Activated CD4-positive, alpha-beta T cell treated with anti-CD3 and anti-CD28 coated beads for 48 hours (primary cell): ENCODE measurements around the gene ILF2.

Source experiments
- DNase-seq: peaks from one replicate; pipeline ENCODE4 v3.0.0-alpha.2; 2020

ILF2 gene

GRCh38 chr1:153626477-153626903 lies 44.3 kb downstream of the ILF2 start:
- DNase-seq, result no peak

- DNase-seq, result no peak
These were observed 45.7 kb downstream of the ILF2 start for GRCh38 chr1:153624965-153625611.

- no peak for DNase-seq
These were observed 47.7 kb downstream of the ILF2 start for GRCh38 chr1:153623101-153623500.

DNA sequence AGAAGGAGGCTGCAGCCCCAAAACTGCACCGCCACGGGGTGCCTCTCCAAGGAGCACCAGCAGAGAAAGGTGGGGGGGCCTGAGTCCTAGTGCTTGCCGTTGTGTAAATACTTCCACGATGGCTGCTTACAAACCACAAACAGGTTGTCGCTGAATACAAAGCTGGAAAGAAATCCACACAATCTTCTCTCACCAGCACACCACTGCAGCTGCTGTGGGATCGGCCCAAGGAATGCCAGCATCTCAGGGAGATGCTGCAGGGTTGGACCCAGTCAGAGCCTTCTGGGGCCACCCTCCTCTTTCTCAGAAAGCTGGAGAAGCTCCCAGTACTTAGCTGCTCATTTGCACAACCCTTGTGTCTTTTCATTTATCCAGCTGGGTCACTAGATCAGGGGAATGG lies 51.6 kb downstream of the ILF2 start:
- DNase-seq, result no peak

DNA sequence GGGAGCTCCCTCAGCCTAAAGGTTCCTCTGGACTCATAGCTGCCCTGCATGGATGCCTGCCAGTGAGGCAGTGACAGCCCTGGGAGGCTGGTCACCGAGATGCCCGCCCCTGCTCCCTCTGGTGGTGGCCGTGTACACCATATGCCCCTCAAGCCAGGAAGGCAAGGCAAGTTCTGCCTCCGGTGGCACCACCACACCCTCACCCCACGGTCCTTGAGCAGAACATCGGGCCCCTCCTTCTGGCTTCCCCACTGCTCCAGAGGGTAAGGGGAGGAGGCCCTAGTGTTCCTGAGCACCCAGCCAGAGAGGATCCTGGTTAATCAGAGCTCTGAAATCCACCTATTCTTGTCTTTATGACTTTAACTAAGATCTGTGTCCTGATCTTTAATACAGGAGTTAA lies 53.1 kb downstream of the ILF2 start:
- no peak for DNase-seq

- DNase-seq, result no peak
These were observed 53.9 kb downstream of the ILF2 start for GRCh38 chr1:153616917-153617311.

GRCh38 chr1:153616144-153616916 lies 54.5 kb downstream of the ILF2 start, which contains the start of gene S100A14:
Gene S100A14, minus strand, starts transcription at chr1:153616325. Its CDS starts 467 bp downstream, at chr1:153615858.
- DNase-seq, result no peak

DNA sequence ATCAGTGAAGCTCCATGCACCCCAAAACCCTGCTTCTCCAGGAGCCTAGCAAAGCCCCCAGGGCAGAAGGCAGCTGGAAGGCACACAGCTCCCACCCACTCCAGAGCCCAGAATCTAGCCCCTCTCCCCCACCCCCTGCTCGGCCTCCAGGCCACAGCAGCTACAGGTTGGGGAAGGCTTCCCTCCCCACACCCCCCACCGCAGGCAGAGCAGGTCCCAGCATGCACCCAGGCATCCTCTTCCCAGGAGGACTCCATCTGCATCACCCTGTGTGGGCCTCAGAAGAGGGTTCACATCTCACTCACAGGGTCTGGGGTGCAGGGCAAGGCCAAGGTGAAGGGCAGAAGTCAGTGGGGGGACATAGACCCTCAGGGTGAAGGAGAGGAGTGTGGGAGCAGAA lies 55.4 kb downstream of the ILF2 start:
- DNase-seq, result no peak

GRCh38 chr1:153614906-153615305 lies 55.9 kb downstream of the ILF2 start:
- DNase-seq, result no peak

DNA sequence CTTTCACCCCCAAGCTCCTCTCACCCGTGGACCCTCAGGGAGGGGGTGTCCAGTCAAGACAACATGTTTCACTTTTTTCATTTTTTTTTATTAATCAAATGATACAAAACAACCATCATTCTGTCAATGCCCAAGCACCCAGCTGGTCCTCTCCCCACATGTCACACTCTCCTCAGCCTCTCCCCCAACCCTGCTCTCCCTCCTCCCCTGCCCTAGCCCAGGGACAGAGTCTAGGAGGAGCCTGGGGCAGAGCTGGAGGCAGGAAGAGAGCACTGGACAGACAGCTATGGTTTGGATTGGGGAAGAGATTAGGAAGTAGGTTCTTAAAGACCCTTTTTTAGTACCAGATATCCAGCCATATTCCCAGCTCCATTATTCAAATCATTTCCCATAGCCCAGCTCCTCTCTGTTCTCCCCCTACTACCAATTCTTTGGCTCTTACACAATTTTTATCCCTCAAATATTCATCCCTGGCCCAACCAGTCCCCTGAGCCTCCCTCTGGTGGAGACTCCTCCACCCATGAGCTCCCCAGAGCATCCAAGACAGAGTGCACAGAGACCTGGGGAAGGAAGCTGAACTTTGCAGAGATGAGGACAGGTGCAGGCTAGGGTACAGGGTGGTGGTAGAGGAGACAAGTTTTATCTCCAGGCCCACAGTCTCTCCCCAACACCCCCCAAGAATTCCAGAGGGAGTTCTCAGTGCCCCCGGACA lies 56.4 kb downstream of the ILF2 start:
- no peak for DNase-seq

DNA sequence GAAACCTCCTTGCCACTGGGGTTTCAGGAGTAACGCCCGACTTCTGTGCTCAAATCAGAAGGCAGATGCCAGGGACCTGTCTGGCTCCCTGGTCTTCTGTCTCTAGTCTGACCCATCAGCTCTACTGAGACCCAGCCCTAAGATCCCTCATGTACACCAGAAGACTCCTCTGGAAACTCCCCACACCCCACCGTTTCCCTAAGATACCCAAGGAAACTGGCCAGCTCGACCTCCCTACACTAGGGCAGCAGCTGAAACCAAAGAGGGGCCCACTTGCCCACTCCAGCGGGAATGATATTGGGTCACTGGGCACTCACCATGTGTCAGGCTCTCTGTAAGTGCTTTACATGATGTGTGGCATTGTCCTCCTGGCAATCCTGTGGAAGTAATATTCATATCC lies 57.4 kb downstream of the ILF2 start:
- DNase-seq, result no peak

DNA sequence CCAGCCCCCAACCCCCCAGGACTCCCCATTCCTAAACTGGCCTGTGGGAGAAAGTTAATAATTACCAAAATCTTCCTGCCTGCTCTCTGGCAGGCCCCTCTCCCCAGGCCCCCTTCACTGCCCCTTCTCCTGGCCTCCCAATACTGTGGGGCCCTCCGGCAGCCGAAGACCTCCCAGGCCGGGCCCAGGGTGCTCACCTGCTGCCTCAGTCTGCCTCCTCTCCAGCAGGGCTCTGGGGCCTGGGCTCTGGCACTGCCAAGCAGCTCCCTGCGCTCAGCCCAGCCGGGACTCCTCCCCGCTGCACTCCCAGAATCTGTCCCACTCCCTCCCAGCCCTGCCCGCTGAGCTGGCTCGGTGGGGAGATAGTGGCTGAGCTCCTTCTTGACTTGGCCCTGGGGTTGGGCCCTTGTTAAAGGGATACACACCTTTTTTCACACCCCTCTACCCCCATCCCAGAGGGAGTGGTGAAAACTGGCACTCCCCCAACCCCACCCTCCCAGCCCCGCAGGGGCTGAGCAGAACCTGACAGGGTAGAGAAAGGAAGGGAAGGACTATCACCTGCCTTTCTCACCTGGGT lies 58.0 kb downstream of the ILF2 start, which contains the start of gene S100A16:
Gene S100A16 (minus strand): TSS at position 383 of the 577 bp plus-strand sequence. CDS start 4,986 bp downstream, outside the sequence.
- DNase-seq, result no peak

- no peak for DNase-seq
These were observed 58.6 kb downstream of the ILF2 start for GRCh38 chr1:153612111-153612754.
